ENCODE measurements around the gene C1orf210.
A peak's percentile ranks its signal among the peaks of the same experiment; 100 is the strongest.

DNA sequence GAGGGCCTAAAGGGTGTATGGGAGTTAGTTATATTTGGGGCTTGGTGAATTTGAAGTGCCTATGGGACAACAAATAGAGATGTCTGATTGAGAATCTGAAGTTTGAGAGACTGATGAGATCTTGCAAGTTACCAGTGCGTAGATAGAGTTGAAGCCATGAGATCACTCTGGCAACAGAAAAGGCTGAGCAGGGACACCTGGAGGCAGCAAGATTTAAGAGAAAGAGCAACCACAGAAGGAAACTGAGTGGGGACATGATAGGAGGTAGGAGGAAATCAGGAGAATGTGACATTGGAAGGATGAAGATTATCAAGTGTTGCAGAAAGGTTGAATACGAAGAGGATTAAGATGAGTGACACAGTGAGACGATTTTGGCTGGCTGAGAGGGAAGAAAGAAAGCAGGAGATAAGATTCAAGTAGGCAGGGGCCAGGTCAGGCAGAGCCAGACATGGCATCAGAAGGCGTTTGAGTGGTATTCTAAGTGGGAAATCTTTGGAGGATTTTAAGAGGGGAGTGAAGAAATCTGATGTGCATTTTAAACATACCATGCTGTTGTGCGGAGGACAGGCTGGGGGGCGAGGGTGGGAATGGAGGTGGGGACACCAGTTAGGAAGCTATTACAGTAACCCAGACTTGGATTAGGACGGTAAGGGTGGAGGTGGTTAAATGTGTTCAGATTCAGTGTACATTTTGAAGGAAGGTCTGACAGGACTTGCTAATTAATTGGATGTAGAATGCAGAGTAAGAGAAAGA, 49.2 kb upstream of the C1orf210 start:
- TF ChIP-seq, protein P1, sequence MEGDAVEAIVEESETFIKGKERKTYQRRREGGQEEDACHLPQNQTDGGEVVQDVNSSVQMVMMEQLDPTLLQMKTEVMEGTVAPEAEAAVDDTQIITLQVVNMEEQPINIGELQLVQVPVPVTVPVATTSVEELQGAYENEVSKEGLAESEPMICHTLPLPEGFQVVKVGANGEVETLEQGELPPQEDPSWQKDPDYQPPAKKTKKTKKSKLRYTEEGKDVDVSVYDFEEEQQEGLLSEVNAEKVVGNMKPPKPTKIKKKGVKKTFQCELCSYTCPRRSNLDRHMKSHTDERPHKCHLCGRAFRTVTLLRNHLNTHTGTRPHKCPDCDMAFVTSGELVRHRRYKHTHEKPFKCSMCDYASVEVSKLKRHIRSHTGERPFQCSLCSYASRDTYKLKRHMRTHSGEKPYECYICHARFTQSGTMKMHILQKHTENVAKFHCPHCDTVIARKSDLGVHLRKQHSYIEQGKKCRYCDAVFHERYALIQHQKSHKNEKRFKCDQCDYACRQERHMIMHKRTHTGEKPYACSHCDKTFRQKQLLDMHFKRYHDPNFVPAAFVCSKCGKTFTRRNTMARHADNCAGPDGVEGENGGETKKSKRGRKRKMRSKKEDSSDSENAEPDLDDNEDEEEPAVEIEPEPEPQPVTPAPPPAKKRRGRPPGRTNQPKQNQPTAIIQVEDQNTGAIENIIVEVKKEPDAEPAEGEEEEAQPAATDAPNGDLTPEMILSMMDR (IDR thresholded peaks at IDR 0.05), result peak in 2 of 7 experiments; percentile 11 to 17
- TF ChIP-seq POLR2A (IDR thresholded peaks at IDR 0.05), result no peak
